ENCODE measurements around the gene TM4SF18. TPM values are rescaled to one million over a fixed set of nuclear protein-coding genes. Genes with fewer than 3 reads are reported as not detected.

TM4SF18 gene
- polyA plus RNA-seq, 1 donor (not counting 4 experiments of a cell fraction or from before 2014, with no cell fraction given) = not detected

- Histone ChIP-seq H3K9ac (ENCODE audit: control insufficient read depth, extremely low read depth, insufficient read depth, low read length) (no peak overlapping the region), H3K9me1 (ENCODE audit: control insufficient read depth, extremely low read depth, insufficient read depth, low read length) (no peaks in the 10 kb centered on the region), H3K9me3 (ENCODE audit: control insufficient read depth, low read depth, low read length) (no peaks in the 10 kb centered on the region), H3K79me2 (ENCODE audit: control insufficient read depth, insufficient read depth, low read length) (no peaks in the 10 kb centered on the region), H3K27ac (ENCODE audit: control insufficient read depth, insufficient read depth, low read length) (no peak overlapping the region), H4K20me1 (ENCODE audit: control insufficient read depth, extremely low read depth, insufficient read depth, low read length) (no peaks in the 10 kb centered on the region), H3K4me2 (ENCODE audit: control insufficient read depth, extremely low read depth, insufficient read depth, low read depth, low read length) (no peak overlapping the region), H2AFZ (ENCODE audit: control insufficient read depth, low read length) (no peak overlapping the region), H3K27me3 (ENCODE audit: control insufficient read depth, extremely low read depth, insufficient read depth, low read length) (no peaks in the 10 kb centered on the region), H3K4me1 (ENCODE audit: control insufficient read depth, extremely low read depth, insufficient read depth, low read length) (peaks cover 14% of the 10 kb centered on the region), H3K36me3 (ENCODE audit: control insufficient read depth in 2 of 2, extremely low read depth in 1 of 2, insufficient read depth in 2 of 2, low read length in 2 of 2) (no peaks in the 10 kb centered on the region), H3K4me3 (ENCODE audit: control insufficient read depth in 2 of 3, extremely low read depth in 1 of 3, insufficient read depth in 2 of 3, low read depth in 1 of 3, low read length in 3 of 3) (no peak overlapping the region)
- TF ChIP-seq CTCF (optimal IDR thresholded peaks at IDR 0.05 in 1 of 3, IDR thresholded peaks at IDR 0.05 in 1 of 3, conservative IDR thresholded peaks at IDR 0.05 in 1 of 3; ENCODE audit: extremely low read depth in 1 of 3, insufficient read depth in 2 of 3, low read length in 3 of 3) = no peak
- no peak for TF ChIP-seq EZH2 (IDR thresholded peaks at IDR 0.05; ENCODE audit: low read length)
- DNase-seq (ENCODE audit: low read depth, low spot score) = no peak
- dilution Hi-C loops (cut with MboI; ENCODE audit: extremely low pct_ligation_motif_present, low sequenced_read_pairs) = no loop called here
- peak; percentile 5 for FAIRE-seq
Observed at GRCh38 chr3:149315694-149316093, 17.7 kb downstream of the TM4SF18 start.

GRCh38 chr3:149314807-149315578 lies 18.4 kb downstream of the TM4SF18 start:
- no peak overlapping the region for H3K27ac ChIP-seq (ENCODE audit: control insufficient read depth, insufficient read depth, low read length)
- H3K9me1 ChIP-seq (ENCODE audit: control insufficient read depth, extremely low read depth, insufficient read depth, low read length) = no peaks in the 10 kb centered on the region
- no peak for TF ChIP-seq EZH2 (IDR thresholded peaks at IDR 0.05; ENCODE audit: low read length)
- dilution Hi-C loops (cut with MboI; ENCODE audit: extremely low pct_ligation_motif_present, low sequenced_read_pairs) = no loop called here
- H3K9me3 ChIP-seq (ENCODE audit: control insufficient read depth, low read depth, low read length) = peaks cover under 1% of the 10 kb centered on the region
- no peak overlapping the region for H3K4me3 ChIP-seq (ENCODE audit: control insufficient read depth in 2 of 3, extremely low read depth in 1 of 3, insufficient read depth in 2 of 3, low read depth in 1 of 3, low read length in 3 of 3)
- H3K4me2 ChIP-seq (ENCODE audit: control insufficient read depth, extremely low read depth, insufficient read depth, low read depth, low read length) = no peak overlapping the region
- no peak for DNase-seq (ENCODE audit: low read depth, low spot score)
- H2AFZ ChIP-seq (ENCODE audit: control insufficient read depth, low read length) = no peak overlapping the region
- H4K20me1 ChIP-seq (ENCODE audit: control insufficient read depth, extremely low read depth, insufficient read depth, low read length) = no peaks in the 10 kb centered on the region
- H3K27me3 ChIP-seq (ENCODE audit: control insufficient read depth, extremely low read depth, insufficient read depth, low read length) = no peaks in the 10 kb centered on the region
- H3K79me2 ChIP-seq (ENCODE audit: control insufficient read depth, insufficient read depth, low read length) = no peaks in the 10 kb centered on the region
- peak; percentile 51 for FAIRE-seq
- no peak overlapping the region for H3K9ac ChIP-seq (ENCODE audit: control insufficient read depth, extremely low read depth, insufficient read depth, low read length)
- no peaks in the 10 kb centered on the region for H3K36me3 ChIP-seq (ENCODE audit: control insufficient read depth in 2 of 2, extremely low read depth in 1 of 2, insufficient read depth in 2 of 2, low read length in 2 of 2)
- H3K4me1 ChIP-seq (ENCODE audit: control insufficient read depth, extremely low read depth, insufficient read depth, low read length) = peaks cover 17% of the 10 kb centered on the region
